ENCODE results near the gene C15orf39. TPM values are rescaled to one million over a fixed set of nuclear protein-coding genes. Genes with fewer than 3 reads are reported as not detected.

The C15orf39 gene
- total RNA-seq, 1 experiment from 2014 or later, result 45.6 TPM

- H2BK20ac ChIP-seq (ENCODE audit: low read depth, low read length, poor library complexity, severe bottlenecking), result no peak overlapping the region
- H3K27me3 ChIP-seq (ENCODE audit: insufficient read depth, low read length), result no peaks in the 10 kb centered on the region
- H3K27ac ChIP-seq (ENCODE audit: insufficient read length, low read depth, low read length), result no peak overlapping the region
- Mint-ChIP-seq H3K27ac (no peak overlapping the region), H3K36me3 (ENCODE audit: insufficient read depth in 1 of 3, low read depth in 3 of 3) (peaks cover 4 to 20% (median 10%) of the 10 kb centered on the region in 3 experiments), H3K4me3 (no peak overlapping the region), H3K9me3 (peaks cover 22 to 23% of the 10 kb centered on the region in 2 experiments), H3K27me3 (ENCODE audit: low read depth) (peaks cover 8% of the 10 kb centered on the region), H3K4me1 (peaks cover 19 to 33% of the 10 kb centered on the region in 2 experiments)
- H3K79me1 ChIP-seq (ENCODE audit: insufficient read depth, low read depth, low read length, poor library complexity, severe bottlenecking), result no peaks in the 10 kb centered on the region
- no CpG with 5 or more reads among the region's 2 CpGs for WGBS (ENCODE audit: extremely low coverage, insufficient read length, low lambda C conversion rate)
- H3K56ac ChIP-seq (ENCODE audit: insufficient read length, low read depth, low read length), result no peak overlapping the region
- no peak overlapping the region for H2AK5ac ChIP-seq (ENCODE audit: insufficient read length, low read length)
- no peak overlapping the region for H3K18ac ChIP-seq (ENCODE audit: insufficient read length, low read depth, low read length)
- no peak overlapping the region for H3K4ac ChIP-seq (ENCODE audit: low read depth, low read length)
- no peak for TF ChIP-seq CTCF (conservative IDR thresholded peaks at IDR 0.05)
- no peak overlapping the region for H4K5ac ChIP-seq (ENCODE audit: insufficient read length, low read depth, low read length)
- H4K91ac ChIP-seq (ENCODE audit: insufficient read length, low read depth, low read length), result no peak overlapping the region
- no peak overlapping the region for H3K14ac ChIP-seq (ENCODE audit: insufficient read depth, low read length)
- no peaks in the 10 kb centered on the region for H3K79me2 ChIP-seq (ENCODE audit: insufficient read depth, low read length)
- H2BK120ac ChIP-seq (ENCODE audit: low read depth, low read length, poor library complexity, severe bottlenecking), result no peak overlapping the region
- no peak overlapping the region for H4K8ac ChIP-seq (replicated peaks; ENCODE audit: insufficient read length, low read depth, low read length)
- H3K9me3 ChIP-seq (ENCODE audit: control insufficient read depth, low read depth, low read length), result peaks cover 5% of the 10 kb centered on the region
- H3K4me2 ChIP-seq (ENCODE audit: insufficient read depth, insufficient read length, low read length), result no peak overlapping the region
- H2BK15ac ChIP-seq (ENCODE audit: low read depth, low read length), result no peak overlapping the region
- no peak overlapping the region for H2BK12ac ChIP-seq (ENCODE audit: insufficient read length, low read depth, low read length)
- H2AFZ ChIP-seq (ENCODE audit: low read length), result no peak overlapping the region
- no peak overlapping the region for H3K9ac ChIP-seq (ENCODE audit: extremely low read depth, insufficient read length, low read length)
- peaks cover 4% of the 10 kb centered on the region; the same call in 1 of the 2 replicates for H3K4me1 ChIP-seq (ENCODE audit: insufficient read depth, low read length)
- H3K23me2 ChIP-seq (ENCODE audit: insufficient read length, low read depth, low read length, poor library complexity, severe bottlenecking), result no peaks in the 10 kb centered on the region
- H3T11ph ChIP-seq (ENCODE audit: low read length), result no peak overlapping the region
- H3K23ac ChIP-seq (ENCODE audit: insufficient read length, low read depth, low read length), result no peak overlapping the region
- DNase-seq, result no peak
- no peak overlapping the region for H2BK5ac ChIP-seq (ENCODE audit: insufficient read length, low read length)
- no peaks in the 10 kb centered on the region for H4K20me1 ChIP-seq (ENCODE audit: control insufficient read depth, insufficient read depth, insufficient read length)
These were observed 10.4 kb upstream of the C15orf39 start for GRCh38 chr15:75191235-75191634.
